Dendritic cell treated with granulocyte-macrophage colony-stimulating factor and Interleukin-4, amounts not matched to agents 40 ng/mL and 50 ng/mL, for 4 days (primary cell): Measurements from ENCODE around the gene RAG2.
"Not testable (repeated sequence)": the region's sequence is repeated elsewhere in the genome, so short reads cannot be mapped to it uniquely, and the experiment has no call there.

Source experiments
- H3K27ac Mint-ChIP-seq: one replicate; pipeline ENCODE4 v1.8.0; 2022; ENCODE audit warnings: mild to moderate bottlenecking, mixed read lengths
- H3K27me3 Mint-ChIP-seq: one replicate; pipeline ENCODE4 v1.8.0; 2022; ENCODE audit warnings: mild to moderate bottlenecking, mixed read lengths
- H3K36me3 Mint-ChIP-seq: one replicate; pipeline ENCODE4 v1.8.0; 2022; ENCODE audit warnings: low read depth, mixed read lengths
- H3K4me1 Mint-ChIP-seq: one replicate; pipeline ENCODE4 v1.8.0; 2022; ENCODE audit warnings: low read depth, mixed read lengths
- H3K4me3 Mint-ChIP-seq: one replicate; pipeline ENCODE4 v1.8.0; 2022; ENCODE audit warnings: mild to moderate bottlenecking, moderate library complexity, mixed read lengths
- H3K9me3 Mint-ChIP-seq: one replicate; pipeline ENCODE4 v1.8.0; 2022; ENCODE audit warnings: mixed read lengths
- intact Hi-C: fragments of 100-400 bp; cut with micrococcal nuclease; formaldehyde crosslinking; loops from one replicate; pipeline ENCODE4 v1.15.0; 2022

Gene RAG2

GRCh38 chr11:36557390-36557789 lies 40.6 kb downstream of the RAG2 start:
- H3K27me3 Mint-ChIP-seq, H3K4me3 Mint-ChIP-seq, H3K27ac Mint-ChIP-seq, H3K9me3 Mint-ChIP-seq, intact Hi-C loops, H3K36me3 Mint-ChIP-seq, H3K4me1 Mint-ChIP-seq: not testable (repeated sequence)

DNA sequence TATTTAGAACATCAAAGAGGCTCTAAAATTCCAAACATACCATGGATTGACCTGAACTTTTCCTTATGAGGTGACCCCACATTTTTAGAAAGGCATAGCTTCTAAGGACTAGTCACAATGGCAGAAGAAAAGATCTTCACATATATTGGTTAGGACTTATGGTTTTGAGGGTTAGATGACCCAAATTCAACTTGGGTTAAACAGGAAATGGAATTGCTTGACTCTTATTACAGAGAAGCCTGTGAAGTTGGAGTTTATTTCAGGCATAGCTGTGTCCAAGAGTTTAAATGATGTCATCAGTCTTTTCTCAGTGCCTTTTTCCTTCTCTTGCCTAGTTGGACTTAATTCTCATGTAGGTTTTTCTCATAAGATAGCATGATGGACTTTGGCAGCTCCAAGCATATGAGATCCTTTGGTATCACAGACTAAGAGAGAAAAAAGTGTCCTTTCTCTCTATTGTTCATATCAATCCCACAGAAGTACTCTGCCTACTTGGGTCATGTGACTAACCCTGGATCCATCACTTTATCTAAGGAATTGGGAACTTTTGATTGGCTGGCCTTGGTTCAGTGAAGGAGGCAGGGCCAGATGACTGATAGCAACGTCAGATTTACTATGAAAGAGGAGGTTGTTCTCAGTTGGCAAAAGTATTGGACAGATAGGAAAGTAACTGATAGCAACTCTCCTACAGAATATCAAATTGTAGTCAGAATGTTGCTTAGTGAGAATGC lies 47.5 kb downstream of the RAG2 start:
- Mint-ChIP-seq H3K4me1 (no peaks in the 10 kb centered on the region), H3K36me3 (no peaks in the 10 kb centered on the region), H3K9me3 (no peaks in the 10 kb centered on the region), H3K27ac (no peak overlapping the region), H3K27me3 (no peaks in the 10 kb centered on the region), H3K4me3 (no peak overlapping the region)
- intact Hi-C loops = no loop called here
